ENCODE measurements around the gene CBLN1.
"Not testable (repeated sequence)": the region's sequence is repeated elsewhere in the genome, so short reads cannot be mapped to it uniquely, and the experiment has no call there.

The CBLN1 gene

DNA sequence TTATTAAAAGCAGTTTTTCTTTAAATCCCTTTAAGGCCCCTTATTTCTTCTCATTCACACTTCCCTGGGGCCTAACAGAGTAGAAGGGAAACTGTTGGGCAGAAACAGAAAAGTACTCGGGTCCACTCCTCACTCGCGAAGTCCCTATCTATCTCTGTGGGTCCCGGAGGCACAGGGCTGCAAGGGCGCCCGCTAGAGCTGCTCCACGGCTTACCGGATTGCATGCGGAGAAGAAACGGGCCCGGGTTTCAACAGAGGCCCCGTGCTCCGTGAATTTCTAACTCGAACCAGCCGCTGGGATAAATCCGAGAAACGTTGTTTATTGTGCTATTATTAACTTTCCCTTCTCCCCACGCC is 4.3 kb downstream of the CBLN1 start:
- no peak for DNase-seq

DNA sequence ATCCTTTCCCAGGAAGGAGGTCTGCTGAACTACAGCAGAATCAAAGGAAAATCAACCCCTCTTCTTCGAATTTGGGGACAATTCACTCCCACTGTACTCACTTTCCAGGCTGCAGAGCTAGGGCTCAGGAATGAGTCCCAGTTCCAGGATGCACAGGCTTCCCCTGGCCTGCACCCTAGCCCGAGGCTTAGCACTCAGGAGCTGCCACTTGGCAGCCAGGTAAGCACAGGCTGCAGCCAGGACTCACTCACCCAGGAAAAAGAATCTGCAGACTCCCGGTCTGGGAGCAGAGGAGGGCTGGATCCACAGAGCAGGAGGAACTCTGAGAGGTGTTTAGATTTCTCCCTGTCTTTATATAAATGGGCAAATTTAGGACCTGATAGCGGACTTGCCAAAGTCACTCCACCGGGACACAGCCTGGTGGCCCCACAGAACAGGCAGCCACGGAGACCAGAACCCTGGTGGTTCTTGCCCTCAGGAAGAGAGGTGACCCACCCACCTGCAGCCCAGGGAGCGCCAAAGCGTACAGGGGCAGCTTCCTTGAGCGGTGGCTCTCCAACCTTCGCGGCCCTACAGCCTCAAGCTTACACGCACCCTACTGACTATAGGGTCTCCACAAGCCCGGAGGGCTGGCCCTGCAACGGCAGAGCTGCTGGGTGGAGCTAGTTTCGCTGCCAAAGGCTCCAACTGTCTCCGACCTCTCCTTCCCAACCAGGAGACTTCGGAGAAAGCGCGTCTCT is 4.8 kb downstream of the CBLN1 start:
- no peak for DNase-seq

DNA sequence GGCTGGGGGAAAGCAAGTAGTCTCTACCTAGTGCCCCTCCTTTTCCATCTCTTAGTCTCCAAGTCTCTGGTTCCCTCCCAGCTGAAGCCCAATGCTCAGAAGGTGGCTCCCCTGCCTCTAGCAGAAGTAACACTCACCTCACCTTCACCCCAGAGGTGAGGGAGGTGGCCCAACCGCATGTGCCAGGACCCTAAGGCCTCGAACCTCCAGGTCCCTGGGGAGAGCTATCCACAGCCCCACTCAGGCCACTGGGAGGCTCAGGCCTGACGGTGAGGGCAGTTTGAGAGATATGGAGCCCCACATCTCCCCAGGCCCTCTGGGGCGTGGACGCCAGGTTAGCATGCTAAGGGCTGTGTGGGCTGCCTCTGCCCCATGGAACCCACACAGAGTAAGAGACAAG is 5.8 kb downstream of the CBLN1 start:
- no peak for DNase-seq

- DNase-seq = no peak
These were observed 6.4 kb downstream of the CBLN1 start for GRCh38 chr16:49275050-49275730.

DNA sequence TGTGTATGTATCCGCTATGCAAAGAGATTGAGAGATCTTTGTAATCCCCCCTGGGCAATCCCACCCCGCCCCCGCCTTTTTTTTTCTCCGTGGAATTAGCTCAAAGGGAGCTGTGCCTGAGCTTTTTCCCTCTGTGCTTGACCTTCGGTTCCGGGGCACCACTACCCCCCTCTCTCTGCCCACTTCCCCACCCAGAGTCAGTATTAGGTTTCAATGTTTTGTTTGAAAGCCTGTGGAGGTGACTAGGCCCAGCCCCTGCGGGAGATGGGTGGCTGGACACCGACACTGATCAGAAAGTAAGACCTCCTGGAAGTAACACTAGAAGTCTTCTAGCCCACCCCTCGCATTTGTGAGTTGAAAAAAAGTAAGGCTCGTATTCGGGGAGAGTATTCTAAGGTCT is 7.0 kb downstream of the CBLN1 start:
- no peak for DNase-seq

DNA sequence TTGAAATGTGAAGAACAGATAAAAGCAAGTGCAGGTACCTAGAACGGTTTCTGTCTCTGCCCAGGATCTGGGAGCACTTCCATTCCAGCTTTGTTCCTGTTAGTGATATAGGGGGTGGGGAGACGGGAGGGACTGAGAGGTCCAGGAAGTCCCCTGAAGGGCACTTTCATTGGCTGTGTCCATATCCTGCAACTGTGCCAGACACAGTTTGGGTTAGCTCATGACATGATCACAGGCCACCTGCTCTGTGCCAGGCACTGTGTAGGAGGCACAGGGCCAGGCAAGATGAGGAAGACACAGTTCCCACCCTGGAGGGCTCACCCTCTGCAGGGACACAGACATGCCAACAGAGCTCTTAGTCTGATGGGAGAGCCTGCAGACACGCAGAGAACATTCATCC is 7.9 kb downstream of the CBLN1 start:
- DNase-seq = no peak

GRCh38 chr16:49271363-49271762 is 10.3 kb downstream of the CBLN1 start:
- DNase-seq = no peak

- no peak for DNase-seq
These were observed 12.4 kb downstream of the CBLN1 start for GRCh38 chr16:49269201-49269600.

- no peak for DNase-seq
These were observed 13.0 kb downstream of the CBLN1 start for GRCh38 chr16:49268667-49269066.

GRCh38 chr16:49262501-49262900 is 19.1 kb downstream of the CBLN1 start:
- no peak for DNase-seq

DNA sequence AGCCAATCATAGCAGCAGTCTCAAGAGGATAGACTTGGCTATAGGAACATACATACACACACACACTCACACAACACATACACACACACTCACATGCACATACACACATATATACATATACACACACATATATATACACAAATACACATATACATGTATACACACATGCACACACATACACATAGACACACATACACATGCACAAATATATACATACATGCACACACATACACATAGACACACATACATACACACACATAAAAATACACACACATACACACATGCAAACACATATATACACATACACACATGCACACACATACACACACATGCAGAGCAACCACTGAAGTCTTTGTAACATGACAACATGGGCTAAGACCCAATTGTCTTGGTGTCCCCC is 19.7 kb downstream of the CBLN1 start:
- no peak for DNase-seq

DNA sequence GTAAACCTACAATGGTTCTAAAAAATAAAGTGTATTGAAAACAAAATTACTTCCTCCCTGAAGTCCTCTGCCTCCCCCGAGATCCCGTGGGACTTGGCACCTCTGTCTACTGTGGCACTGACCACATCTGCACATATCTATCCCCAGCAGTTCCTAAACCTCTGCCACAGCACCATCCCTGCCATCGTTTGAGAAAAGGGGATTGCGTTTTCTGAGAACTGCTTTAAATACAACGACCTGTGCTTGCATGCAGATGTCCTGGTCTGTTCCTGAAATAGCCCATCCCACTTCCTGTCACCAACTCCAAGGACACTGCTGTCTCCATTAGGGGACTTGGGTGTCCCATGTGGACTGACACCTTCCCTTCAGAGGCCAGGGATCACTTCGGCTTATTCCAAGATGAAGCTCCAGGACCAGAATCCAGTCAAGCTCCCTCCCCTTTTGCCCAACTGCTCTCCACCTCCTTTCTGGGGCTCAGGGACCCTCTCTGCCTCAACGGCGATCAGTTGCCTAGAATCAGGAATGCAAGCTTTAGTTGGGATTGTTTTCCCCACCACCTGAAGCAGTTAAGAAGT is 20.6 kb downstream of the CBLN1 start:
- DNase-seq = no peak

DNA sequence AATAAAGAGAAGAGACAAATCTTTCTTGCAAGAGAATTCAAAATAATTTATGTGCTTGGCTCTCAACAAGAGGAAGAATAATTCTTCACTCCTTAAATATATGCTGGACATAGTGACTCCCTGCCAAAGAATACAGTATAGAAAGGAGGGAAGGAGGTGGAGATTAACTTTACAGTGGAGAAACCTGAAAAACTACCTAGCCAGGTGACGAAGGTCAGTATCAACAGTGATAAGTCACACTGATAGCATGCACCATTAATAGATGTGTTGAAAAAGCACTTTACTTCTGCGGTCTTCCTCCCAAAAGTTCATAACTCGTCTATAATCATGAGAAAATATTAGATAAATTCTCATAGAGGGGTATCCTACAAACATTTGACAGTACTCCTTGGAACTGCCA is 21.4 kb downstream of the CBLN1 start:
- DNase-seq = no peak

- DNase-seq = no peak
These were observed 22.3 kb downstream of the CBLN1 start for GRCh38 chr16:49259330-49259729.

DNA sequence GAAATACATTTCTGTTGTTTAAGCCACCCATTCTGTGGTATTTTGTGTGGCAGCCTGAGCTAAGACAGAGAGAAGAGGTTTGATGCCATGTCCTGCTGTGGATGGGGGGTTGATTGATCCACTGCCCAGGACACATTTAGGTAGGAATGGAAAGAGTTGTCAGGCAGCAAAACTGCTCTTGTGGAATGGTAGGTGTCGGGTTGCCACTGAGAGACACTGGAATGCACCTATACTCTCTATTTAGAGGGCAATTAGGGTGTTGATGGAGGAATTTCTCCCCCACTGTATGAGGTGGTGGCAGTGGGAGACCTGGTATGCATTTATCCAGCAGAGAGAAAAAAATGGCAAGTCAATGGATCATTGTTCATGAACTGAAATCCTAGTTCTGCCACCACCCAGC is 30.9 kb downstream of the CBLN1 start:
- DNase-seq = no peak

- DNase-seq = no peak
These were observed 33.4 kb downstream of the CBLN1 start for GRCh38 chr16:49248227-49248626.

GRCh38 chr16:49236216-49236615 is 45.4 kb downstream of the CBLN1 start:
- DNase-seq = no peak

GRCh38 chr16:49228335-49228734 is 53.3 kb downstream of the CBLN1 start:
- DNase-seq = not testable (repeated sequence)

Data from suppressor macrophage treated with lipopolysaccharide for 1 hour (primary cell).